ENCODE measurements around the gene ANO9.

The ANO9 gene

DNA sequence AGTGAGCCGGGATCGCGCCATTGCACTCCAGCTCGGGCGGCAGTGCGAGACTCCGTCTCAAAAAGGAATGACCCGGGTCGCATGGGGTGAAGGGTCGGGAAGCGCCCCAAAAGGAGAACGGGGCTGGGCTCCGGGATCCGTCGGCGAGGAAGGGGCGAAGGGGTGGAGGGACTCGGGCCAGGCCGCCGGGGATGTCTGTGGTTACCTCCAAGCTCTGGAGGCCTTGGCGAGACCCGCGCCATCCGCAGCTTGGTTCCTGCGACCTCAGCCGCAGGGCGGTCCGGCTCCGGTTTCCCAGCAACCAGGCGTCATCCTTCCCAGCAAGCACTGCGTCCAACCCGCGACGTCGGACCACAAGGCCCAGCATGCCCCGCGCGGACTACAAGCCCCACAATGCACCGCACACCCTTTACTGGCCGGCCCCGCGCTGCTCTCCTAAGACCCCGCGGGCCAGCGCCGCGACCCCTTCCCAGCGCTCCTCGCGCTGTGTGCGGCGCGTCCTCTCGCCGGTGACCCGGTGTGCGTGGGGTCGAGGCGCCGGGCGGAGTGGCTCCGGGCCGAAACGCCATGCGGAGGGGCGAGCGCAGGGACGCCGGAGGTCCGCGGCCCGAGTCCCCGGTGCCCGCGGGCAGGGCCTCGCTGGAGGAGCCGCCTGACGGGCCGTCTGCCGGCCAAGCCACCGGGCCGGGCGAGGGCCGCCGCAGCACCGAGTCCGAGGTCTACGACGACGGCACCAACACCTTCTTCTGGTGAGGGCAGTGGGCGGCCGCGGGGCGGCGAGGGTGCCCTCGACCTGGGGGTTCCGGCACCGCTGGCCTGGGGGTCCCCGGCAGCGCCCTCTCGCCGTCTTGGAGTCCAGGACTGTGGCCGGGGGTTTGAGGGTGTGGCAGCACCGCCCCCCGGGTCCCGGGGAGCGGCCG, 8.3 kb upstream of the ANO9 start, which contains the start of gene PTDSS2:
Gene PTDSS2 (plus strand): TSS at position 391 of the 920 bp plus-strand sequence. CDS start 177 bp downstream, at position 568.
- peaks cover 26% of the 10 kb centered on the region for H3K79me1 ChIP-seq (replicated peaks; ENCODE audit: low read length, poor library complexity, severe bottlenecking)
- peak within 1 kb of the TSS; percentile 96 for H4K8ac ChIP-seq (ENCODE audit: low read length)
- peak within 1 kb of the TSS; percentile 89 for H4K91ac ChIP-seq (ENCODE audit: low read length)
- peak within 1 kb of the TSS; percentile 85 for H3K4me2 ChIP-seq (ENCODE audit: low read length, poor library complexity, severe bottlenecking)
- peak within 1 kb of the TSS; percentile 67 for H3K27ac ChIP-seq (ENCODE audit: low read length, poor library complexity, severe bottlenecking)
- H2AK5ac ChIP-seq (ENCODE audit: low read length, severe bottlenecking): no peak within 1 kb of the TSS
- H3K4me1 ChIP-seq (ENCODE audit: control insufficient read depth, insufficient read depth, low read depth, low read length): peaks cover 33% of the 10 kb centered on the region
- H2BK120ac ChIP-seq (ENCODE audit: low read depth, low read length): peak within 1 kb of the TSS; percentile 78
- H3K4me3 ChIP-seq (ENCODE audit: insufficient read depth in 1 of 2, low read depth in 1 of 2, low read length in 2 of 2): peak within 1 kb of the TSS; percentile 93 to 97
- peak; percentile 97 for DNase-seq
- 3% methylated on average over 76 of the region's 108 CpGs for WGBS
- H3K23ac ChIP-seq (ENCODE audit: low read length in 2 of 2): no peak within 1 kb of the TSS
- no peaks in the 10 kb centered on the region for H3K9me3 ChIP-seq (ENCODE audit: control insufficient read depth, low read length)
- peak within 1 kb of the TSS; percentile 90 for H3K9ac ChIP-seq (ENCODE audit: low read length)
- H3K4ac ChIP-seq (ENCODE audit: low read depth in 1 of 2, low read length in 2 of 2): peak within 1 kb of the TSS; percentile 59 to 90
- H3K18ac ChIP-seq (ENCODE audit: low read depth in 1 of 2, low read length in 2 of 2): peak within 1 kb of the TSS; percentile 88 to 90
- H2BK12ac ChIP-seq (ENCODE audit: low read length in 2 of 2): peak within 1 kb of the TSS; percentile 9 to 67
- no peaks in the 10 kb centered on the region for H3K27me3 ChIP-seq (ENCODE audit: control insufficient read depth in 1 of 2, insufficient read depth in 1 of 2, low read length in 2 of 2)
- H3K14ac ChIP-seq (ENCODE audit: low read length in 2 of 2): peak within 1 kb of the TSS in 1 of 2 experiments; percentile 90
- no peak within 1 kb of the TSS for H2BK5ac ChIP-seq (ENCODE audit: low read depth, low read length, poor library complexity, severe bottlenecking)
- H2AFZ ChIP-seq (ENCODE audit: low read depth, low read length): peak within 1 kb of the TSS; percentile 69
- peak within 1 kb of the TSS; percentile 95 for H2BK15ac ChIP-seq (ENCODE audit: low read depth, poor library complexity, severe bottlenecking)
- H3K36me3 ChIP-seq (ENCODE audit: control insufficient read depth in 1 of 2, insufficient read depth in 2 of 2, low read depth in 1 of 2, low read length in 2 of 2): peaks cover 18 to 36% of the 10 kb centered on the region in 2 experiments

DNA sequence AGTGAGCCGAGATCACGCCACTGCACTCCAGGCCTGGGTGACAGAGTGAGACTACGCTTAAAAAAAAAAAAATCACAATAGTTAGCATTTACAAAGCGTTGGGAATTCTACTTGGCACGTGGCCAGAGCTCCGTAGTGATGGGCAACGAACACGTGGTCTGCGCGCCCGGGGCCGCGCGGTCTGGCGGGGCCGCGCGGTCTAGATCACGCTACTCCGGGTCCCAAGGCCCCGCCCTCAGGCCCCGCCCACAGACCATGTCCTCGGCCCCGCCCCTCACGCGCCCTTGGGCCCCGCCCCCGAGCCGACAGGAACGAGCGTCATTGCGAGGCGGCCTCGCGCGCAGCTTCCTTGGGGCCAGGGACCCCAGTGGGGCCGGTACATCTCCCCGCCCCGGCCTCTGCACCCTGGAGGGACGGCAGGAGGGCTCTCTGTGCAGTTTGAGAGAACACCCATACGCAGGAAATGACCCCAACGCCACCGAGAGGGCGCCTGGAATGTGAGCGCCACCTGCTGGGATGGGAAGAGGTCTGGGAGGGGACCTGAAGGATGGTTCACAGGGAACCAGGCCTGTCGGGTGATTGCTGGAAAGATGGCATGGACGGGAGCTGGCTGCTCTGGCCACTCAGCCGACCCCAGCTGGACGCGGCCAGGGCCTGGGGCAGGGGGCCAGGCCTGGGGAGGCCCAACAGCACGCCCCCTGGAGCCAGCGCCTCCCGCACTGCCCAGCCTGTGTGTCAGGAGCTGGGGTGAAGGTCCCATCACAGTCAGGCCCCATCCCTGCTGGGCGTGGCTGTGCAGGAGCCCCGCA, 6.3 kb upstream of the ANO9 start:
- WGBS: 8% methylated on average over 51 of the region's 55 CpGs
- peak; percentile 92 for DNase-seq
- peak overlapping the region; percentile 63 to 93 for H3K4me3 ChIP-seq (ENCODE audit: insufficient read depth in 1 of 2, low read depth in 1 of 2, low read length in 2 of 2)
- peak overlapping the region; percentile 84 to 93 for H3K18ac ChIP-seq (ENCODE audit: low read depth in 1 of 2, low read length in 2 of 2)
- H3K9ac ChIP-seq (ENCODE audit: low read length): peak overlapping the region; percentile 90
- peak overlapping the region in 1 of 2 experiments; percentile 44 for H3K14ac ChIP-seq (ENCODE audit: low read length in 2 of 2)
- H2BK12ac ChIP-seq (ENCODE audit: low read length in 2 of 2): peak overlapping the region; percentile 60 to 80
- H3K4me1 ChIP-seq (ENCODE audit: control insufficient read depth, insufficient read depth, low read depth, low read length): peaks cover 42% of the 10 kb centered on the region
- H2BK120ac ChIP-seq (ENCODE audit: low read depth, low read length): peak overlapping the region; percentile 86
- no peak overlapping the region for H2AFZ ChIP-seq (ENCODE audit: low read depth, low read length)
- peak overlapping the region; percentile 88 to 89 for H3K4ac ChIP-seq (ENCODE audit: low read depth in 1 of 2, low read length in 2 of 2)
- H3K23ac ChIP-seq (ENCODE audit: low read length in 2 of 2): no peak overlapping the region
- H3K27ac ChIP-seq (ENCODE audit: low read length, poor library complexity, severe bottlenecking): peak overlapping the region; percentile 57
- peaks cover 6 to 20% of the 10 kb centered on the region in 2 experiments for H3K36me3 ChIP-seq (ENCODE audit: control insufficient read depth in 1 of 2, insufficient read depth in 2 of 2, low read depth in 1 of 2, low read length in 2 of 2)
- H4K91ac ChIP-seq (ENCODE audit: low read length): peak overlapping the region; percentile 99
- peaks cover 23% of the 10 kb centered on the region for H3K79me1 ChIP-seq (replicated peaks; ENCODE audit: low read length, poor library complexity, severe bottlenecking)
- peak overlapping the region; percentile 69 for H3K4me2 ChIP-seq (ENCODE audit: low read length, poor library complexity, severe bottlenecking)
- H2BK5ac ChIP-seq (ENCODE audit: low read depth, low read length, poor library complexity, severe bottlenecking): no peak overlapping the region
- no peaks in the 10 kb centered on the region for H3K9me3 ChIP-seq (ENCODE audit: control insufficient read depth, low read length)
- H4K8ac ChIP-seq (ENCODE audit: low read length): peak overlapping the region; percentile 4
- H3K27me3 ChIP-seq (ENCODE audit: control insufficient read depth in 1 of 2, insufficient read depth in 1 of 2, low read length in 2 of 2): no peaks in the 10 kb centered on the region
- H2AK5ac ChIP-seq (ENCODE audit: low read length, severe bottlenecking): no peak overlapping the region
- H2BK15ac ChIP-seq (ENCODE audit: low read depth, poor library complexity, severe bottlenecking): peak overlapping the region; percentile 85

- Histone ChIP-seq H2BK5ac (ENCODE audit: low read depth, low read length, poor library complexity, severe bottlenecking) (no peak overlapping the region), H4K91ac (ENCODE audit: low read length) (peak overlapping the region; percentile 21), H3K14ac (ENCODE audit: low read length in 2 of 2) (no peak overlapping the region), H2BK120ac (ENCODE audit: low read depth, low read length) (no peak overlapping the region), H3K4me1 (ENCODE audit: control insufficient read depth, insufficient read depth, low read depth, low read length) (peaks cover 40% of the 10 kb centered on the region), H3K4me3 (ENCODE audit: insufficient read depth in 1 of 2, low read depth in 1 of 2, low read length in 2 of 2) (no peak overlapping the region), H3K4ac (ENCODE audit: low read depth in 1 of 2, low read length in 2 of 2) (peak overlapping the region in 1 of 2 experiments; percentile 50), H2AK5ac (ENCODE audit: low read length, severe bottlenecking) (no peak overlapping the region), H3K23ac (ENCODE audit: low read length in 2 of 2) (no peak overlapping the region), H2BK12ac (ENCODE audit: low read length in 2 of 2) (peak overlapping the region in 1 of 2 experiments; percentile 2), H3K36me3 (ENCODE audit: control insufficient read depth in 1 of 2, insufficient read depth in 2 of 2, low read depth in 1 of 2, low read length in 2 of 2) (peaks cover 0 to 7% of the 10 kb centered on the region in 2 experiments), H2AFZ (ENCODE audit: low read depth, low read length) (no peak overlapping the region), H3K9ac (ENCODE audit: low read length) (no peak overlapping the region), H3K27ac (ENCODE audit: low read length, poor library complexity, severe bottlenecking) (no peak overlapping the region), H3K18ac (ENCODE audit: low read depth in 1 of 2, low read length in 2 of 2) (no peak overlapping the region), H4K8ac (ENCODE audit: low read length) (peak overlapping the region; percentile 15), H3K4me2 (ENCODE audit: low read length, poor library complexity, severe bottlenecking) (no peak overlapping the region), H3K9me3 (ENCODE audit: control insufficient read depth, low read length) (no peaks in the 10 kb centered on the region), H3K27me3 (ENCODE audit: control insufficient read depth in 1 of 2, insufficient read depth in 1 of 2, low read length in 2 of 2) (peaks cover 0 to 10% of the 10 kb centered on the region in 2 experiments), H2BK15ac (ENCODE audit: low read depth, poor library complexity, severe bottlenecking) (peak overlapping the region; percentile 58), H3K79me1 (replicated peaks; ENCODE audit: low read length, poor library complexity, severe bottlenecking) (peaks cover 13% of the 10 kb centered on the region)
- DNase-seq: no peak
- 86% methylated on average over 4 of the region's 7 CpGs for WGBS
Measured at GRCh38 chr11:446891-447290, 5.1 kb upstream of the ANO9 start.

All from mesenchymal stem cell (in vitro differentiated cells and primary cell).